CD4-positive, alpha-beta T cell (primary cell): ENCODE data around the gene BCLAF1. TPM values are rescaled to one million over a fixed set of nuclear protein-coding genes. Genes with fewer than 3 reads are reported as not detected.
"Not testable (repeated sequence)": the region's sequence is repeated elsewhere in the genome, so short reads cannot be mapped to it uniquely, and the experiment has no call there.

Experiments
- ATAC-seq: fragments of 200-7000 bp; cut with Tn5 transposase; one replicate; pipeline ENCODE4 v1.10.0; 2022; ENCODE audit warnings: mild to moderate bottlenecking; ENCODE audit not compliant: poor library complexity
- CTCF ChIA-PET: fragments of 350-600 bp; sonication (Branson Sonifier 250); formaldehyde crosslinking; loops from one replicate; lab custom pipeline; 2021; ENCODE audit warnings: antibody characterized with exemption, inconsistent platforms; lab: Charles Lee
- POLR2A ChIA-PET: fragments of 350-600 bp; sonication (Branson Sonifier 250); formaldehyde crosslinking; loops from one replicate; lab custom pipeline; 2021; ENCODE audit warnings: antibody characterized with exemption, inconsistent platforms; lab: Charles Lee
- DNase-seq, 14 experiments: peaks; one replicate each; pipeline ENCODE4 v3.0.0-alpha.2; 2013 to 2020; ENCODE audit warnings: mixed read lengths in 2 of 14
- H3K27ac ChIP-seq, 2 donors: one replicate each; pipeline versions ENCODE4 v1.5.1 to v1.7.0; 2013; ENCODE audit warnings: low read length in 2 of 2, low read depth in 1 of 2, mild to moderate bottlenecking in 1 of 2
- H3K27me3 ChIP-seq, 2 experiments: 1 replicate in 1 of 2; 2 replicates in 1 of 2; pipeline versions ENCODE4 v1.6.1 to v1.7.0; 2013; ENCODE audit warnings: low read length in 2 of 2, control low read depth in 1 of 2, mild to moderate bottlenecking in 1 of 2, moderate library complexity in 1 of 2; ENCODE audit not compliant: insufficient read depth in 2 of 2, control insufficient read depth in 1 of 2
- H3K36me3 ChIP-seq: one replicate; pipeline ENCODE4 v1.6.1; 2013; ENCODE audit warnings: low read length, control low read depth; ENCODE audit not compliant: insufficient read depth
- H3K4me1 ChIP-seq: one replicate; pipeline ENCODE4 v1.6.1; 2013; ENCODE audit warnings: low read length, control low read depth; ENCODE audit not compliant: insufficient read depth
- H3K4me3 ChIP-seq: one replicate; pipeline ENCODE4 v1.5.1; 2013; ENCODE audit warnings: mild to moderate bottlenecking, low read length, moderate library complexity
- H3K9me3 ChIP-seq, 2 experiments: 1 replicate in 1 of 2; 2 replicates in 1 of 2; pipeline versions ENCODE4 v1.6.1 to v1.7.0; 2013; ENCODE audit warnings: low read length in 2 of 2, mild to moderate bottlenecking in 2 of 2, control low read depth in 1 of 2, moderate library complexity in 1 of 2; ENCODE audit not compliant: control insufficient read depth in 1 of 2, insufficient read depth in 1 of 2
- H3K27ac Mint-ChIP-seq: one replicate; pipeline ENCODE4 v1.8.0; 2020; ENCODE audit warnings: mixed read lengths
- H3K27me3 Mint-ChIP-seq: one replicate; pipeline ENCODE4 v1.8.0; 2021; ENCODE audit warnings: mixed read lengths
- H3K36me3 Mint-ChIP-seq: one replicate; pipeline ENCODE4 v1.8.0; 2021; ENCODE audit warnings: low read depth, mixed read lengths
- H3K4me1 Mint-ChIP-seq: one replicate; pipeline ENCODE4 v1.8.0; 2021; ENCODE audit warnings: low read depth, mixed read lengths
- H3K4me3 Mint-ChIP-seq: one replicate; pipeline ENCODE4 v1.8.0; 2020; ENCODE audit warnings: mild to moderate bottlenecking, mixed read lengths
- H3K9me3 Mint-ChIP-seq: one replicate; pipeline ENCODE4 v1.8.0; 2020; ENCODE audit warnings: mixed read lengths
- CTCF ChIP-seq: fragments of 200-600 bp; IDR thresholded peaks from one replicate; pipeline ENCODE4 v1.8.0; 2022; ENCODE audit warnings: antibody characterized with exemption, mild to moderate bottlenecking
- intact Hi-C, 2 experiments: fragments of 100-400 bp; cut with DNase I in 1 of 2; cut with micrococcal nuclease in 1 of 2; formaldehyde crosslinking; loops; one replicate each; pipeline versions ENCODE4 v1.15.1 to v1.9.0; 2023 to 2025; cut with DNase I, micrococcal nuclease
- total RNA-seq, 174 experiments: library from RNA in 2 of 174; stranded (reverse) in 2 of 174; gene quantifications; one replicate each; pipeline ENCODE4 v1.2.3 and lab custom pipeline; 2021 to 2026

Gene BCLAF1
- total RNA-seq, 2 experiments from 2014 or later, result 484 to 501 TPM

DNA sequence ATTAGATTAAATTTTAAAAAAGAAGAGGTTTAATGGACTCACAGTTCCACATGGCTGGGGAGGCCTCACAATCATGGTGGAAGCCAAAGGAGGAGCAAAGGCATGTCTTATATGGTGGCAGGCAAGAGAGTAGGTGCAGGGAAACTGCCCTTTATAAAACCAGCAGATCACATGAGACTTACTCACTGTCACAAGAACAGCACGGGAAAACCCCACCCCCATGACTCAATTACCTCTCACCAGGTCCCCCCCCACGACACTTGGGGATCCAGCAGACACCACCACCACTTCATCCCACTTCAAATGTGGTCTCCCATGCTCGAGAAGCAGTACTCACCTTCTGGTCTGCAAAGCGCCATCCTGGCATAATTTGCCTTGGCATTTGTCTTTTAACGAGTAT, 64.2 kb downstream of the BCLAF1 start:
- ATAC-seq (no peak), DNase-seq (peak in 2 of 14 experiments; percentile 36 to 50)
- Histone ChIP-seq H3K27me3 (no peaks in the 10 kb centered on the region), H3K4me3 (no peak overlapping the region), H3K27ac (no peak overlapping the region), H3K36me3 (no peaks in the 10 kb centered on the region), H3K4me1 (peaks cover 7% of the 10 kb centered on the region), H3K9me3 (no peaks in the 10 kb centered on the region)
- H3K4me3 Mint-ChIP-seq, result no peak overlapping the region
- TF ChIP-seq CTCF, result no peak
- no peaks in the 10 kb centered on the region for H3K9me3 Mint-ChIP-seq
- intact Hi-C loops, result loop anchor here in 1 of 2 experiments (5.0 kb wide), 1 partner anchor 193 kb away; no protein-coding TSS in a partner anchor
- H3K36me3 Mint-ChIP-seq, result no peaks in the 10 kb centered on the region
- H3K27me3 Mint-ChIP-seq, result no peaks in the 10 kb centered on the region
- POLR2A ChIA-PET, result interaction anchor here (2.3 kb wide), 1 partner anchor 64 kb away, joined by 8 read pairs; the partner anchor contains the start of gene BCLAF1
- H3K27ac Mint-ChIP-seq, result no peak overlapping the region
- peaks cover 12% of the 10 kb centered on the region for H3K4me1 Mint-ChIP-seq
- CTCF ChIA-PET, result interaction anchor here (0.7 to 2.3 kb wide), 13 partner anchors 10 to 774 kb away, joined by 3 to 12 read pairs (median 6); partner anchors contain the start of gene BCLAF1

GRCh38 chr6:136224974-136225373, 64.7 kb downstream of the BCLAF1 start:
- H3K4me3 ChIP-seq, H3K27me3 ChIP-seq, H3K27ac ChIP-seq, H3K36me3 ChIP-seq, H3K9me3 Mint-ChIP-seq, POLR2A ChIA-PET, H3K9me3 ChIP-seq, H3K27me3 Mint-ChIP-seq, ATAC-seq, CTCF ChIA-PET, H3K36me3 Mint-ChIP-seq, DNase-seq, H3K27ac Mint-ChIP-seq, H3K4me3 Mint-ChIP-seq, H3K4me1 ChIP-seq: not testable (repeated sequence)
- H3K4me1 Mint-ChIP-seq, result peaks cover 12% of the 10 kb centered on the region
- intact Hi-C loops, result loop anchor here in 1 of 2 experiments (5.0 kb wide), 1 partner anchor 193 kb away; no protein-coding TSS in a partner anchor

GRCh38 chr6:136216503-136217401, 72.9 kb downstream of the BCLAF1 start:
- DNase-seq (no peak), ATAC-seq (no peak)
- Mint-ChIP-seq H3K9me3 (peaks cover 3% of the 10 kb centered on the region), H3K27ac (no peak overlapping the region), H3K36me3 (no peaks in the 10 kb centered on the region), H3K27me3 (no peaks in the 10 kb centered on the region), H3K4me3 (no peak overlapping the region), H3K4me1 (no peaks in the 10 kb centered on the region)
- Histone ChIP-seq H3K27ac (no peak overlapping the region), H3K36me3 (no peaks in the 10 kb centered on the region), H3K4me3 (no peak overlapping the region), H3K27me3 (no peaks in the 10 kb centered on the region), H3K4me1 (no peaks in the 10 kb centered on the region), H3K9me3 (no peaks in the 10 kb centered on the region)
- no peak for TF ChIP-seq CTCF
- intact Hi-C loops, result no loop called here
- CTCF ChIA-PET, result interaction anchor here (1.9 kb wide), 1 partner anchor 10 kb away, joined by 5 read pairs; no protein-coding TSS in a partner anchor
- POLR2A ChIA-PET, result interaction anchor here (0.6 kb wide), 1 partner anchor 537 kb away, joined by 3 read pairs; no protein-coding TSS in a partner anchor
